HCT116 (cell line): Measurements from ENCODE around the gene LAMP1.

Source experiments
- FOSL1 ChIP-seq: IDR thresholded peaks from 2 replicates; pipeline ENCODE4 v1.6.1; 2012; ENCODE audit warnings: low read depth
- SIN3A ChIP-seq: IDR thresholded peaks from 2 replicates; pipeline ENCODE4 v1.6.1; 2012; ENCODE audit warnings: low read depth

GRCh38 chr13:113324398-113324797, 27.4 kb downstream of the LAMP1 start:
- TF ChIP-seq SIN3A (no peak), FOSL1 (no peak)
